Fibroblast of lung (primary cell): Measurements from ENCODE around the gene RNF181. TPM values are rescaled to one million over a fixed set of nuclear protein-coding genes. Genes with fewer than 3 reads are reported as not detected.
"Not testable (repeated sequence)": the region's sequence is repeated elsewhere in the genome, so short reads cannot be mapped to it uniquely, and the experiment has no call there.

Source experiments
- DNase-seq, 2 donors: peaks; one replicate each; pipeline versions ENCODE4 v3.0.0 to v3.0.0-alpha.2; 2010; ENCODE audit warnings: low read depth in 2 of 2
- H2AFZ ChIP-seq: 2 replicates; pipeline ENCODE4 v1.5.1; 2012; ENCODE audit warnings: low read length, control low read depth, inconsistent platforms
- H3K27ac ChIP-seq: 2 replicates; pipeline ENCODE4 v1.5.1; 2011; ENCODE audit warnings: low read length, control low read depth; ENCODE audit not compliant: insufficient read depth
- H3K27me3 ChIP-seq: 2 replicates; pipeline ENCODE4 v1.5.1; 2011; ENCODE audit warnings: mild to moderate bottlenecking, low read length; ENCODE audit not compliant: control insufficient read depth, insufficient read depth
- H3K36me3 ChIP-seq: 2 replicates; pipeline ENCODE4 v1.5.1; 2011; ENCODE audit warnings: low read length; ENCODE audit not compliant: control insufficient read depth, insufficient read depth
- H3K4me1 ChIP-seq: 2 replicates; pipeline ENCODE4 v1.5.1; 2011; ENCODE audit warnings: low read length; ENCODE audit not compliant: control insufficient read depth, insufficient read depth; ENCODE audit errors: extremely low read depth
- H3K4me2 ChIP-seq: 2 replicates; pipeline ENCODE4 v1.5.1; 2011; ENCODE audit warnings: low read length, control low read depth; ENCODE audit not compliant: insufficient read depth; ENCODE audit errors: extremely low read depth
- H3K4me3 ChIP-seq, 4 experiments: fragments of 200-600 bp in 1 of 4; sonication (generic) in 1 of 4; replicated peaks in 1 of 4; 2 replicates each; pipeline ENCODE4 v1.5.1; 2011 to 2016; ENCODE audit warnings: low read length in 4 of 4, low read depth in 3 of 4, mild to moderate bottlenecking in 3 of 4, control low read depth in 2 of 4, inconsistent platforms in 1 of 4, mixed read lengths in 1 of 4; ENCODE audit not compliant: insufficient read depth in 1 of 4; ENCODE audit errors: control extremely low read depth in 1 of 4
- H3K79me2 ChIP-seq: 2 replicates; pipeline ENCODE4 v1.5.1; 2012; ENCODE audit warnings: mild to moderate bottlenecking, low read length, inconsistent platforms; ENCODE audit not compliant: control insufficient read depth, insufficient read depth
- H3K9ac ChIP-seq: 2 replicates; pipeline ENCODE4 v1.5.1; 2011; ENCODE audit warnings: mild to moderate bottlenecking, low read length, control low read depth; ENCODE audit not compliant: insufficient read depth
- H3K9me3 ChIP-seq: 2 replicates; pipeline ENCODE4 v1.5.1; 2012; ENCODE audit warnings: low read depth, low read length; ENCODE audit not compliant: control insufficient read depth, insufficient read depth
- H4K20me1 ChIP-seq: 2 replicates; pipeline ENCODE4 v1.5.1; 2011; ENCODE audit warnings: low read length; ENCODE audit not compliant: control insufficient read depth, insufficient read depth; ENCODE audit errors: extremely low read depth
- EZH2 ChIP-seq: IDR thresholded peaks from 2 replicates; pipeline ENCODE4 v1.5.1; 2012; ENCODE audit warnings: low read length, control low read depth, mild to moderate bottlenecking; ENCODE audit errors: missing control alignments
- polyA plus RNA-seq, 2 donors: library from polyadenylated mRNA; depleted of rRNA in 1 of 2; stranded (reverse) in 1 of 2; unstranded in 1 of 2; fragments of >200 nt; gene quantifications; 2 replicates each; pipeline ENCODE4 v1.2.1, GENCODE V29; 2011 to 2012; ENCODE audit warnings: missing spikeins in 1 of 2
- total RNA-seq: library from RNA; depleted of rRNA; stranded (reverse); fragments of >200 nt; gene quantifications from 2 replicates; pipeline ENCODE4 v1.2.1, GENCODE V29; 2014
- TF ChIP-seq, protein P1 (sequence below), 2 donors: IDR thresholded peaks in 1 of 2; conservative IDR thresholded peaks in 1 of 2; 1 replicate in 1 of 2; 2 replicates in 1 of 2; pipeline ENCODE4 v1.5.1; 2011 to 2012; ENCODE audit warnings: low read length in 2 of 2, control low read depth in 1 of 2, inconsistent platforms in 1 of 2, low read depth in 1 of 2, mild to moderate bottlenecking in 1 of 2

Gene RNF181
- total and polyA plus RNA-seq, 2 donors (not counting 1 experiment from before 2014, with no cell fraction given), result 247 to 276 TPM

GRCh38 chr2:85615413-85615728, 19.8 kb downstream of the RNF181 start:
- H4K20me1 ChIP-seq, result peaks cover 3% of the 10 kb centered on the region
- no peak overlapping the region for H3K4me2 ChIP-seq
- no peak for TF ChIP-seq EZH2
- TF ChIP-seq, protein P1, sequence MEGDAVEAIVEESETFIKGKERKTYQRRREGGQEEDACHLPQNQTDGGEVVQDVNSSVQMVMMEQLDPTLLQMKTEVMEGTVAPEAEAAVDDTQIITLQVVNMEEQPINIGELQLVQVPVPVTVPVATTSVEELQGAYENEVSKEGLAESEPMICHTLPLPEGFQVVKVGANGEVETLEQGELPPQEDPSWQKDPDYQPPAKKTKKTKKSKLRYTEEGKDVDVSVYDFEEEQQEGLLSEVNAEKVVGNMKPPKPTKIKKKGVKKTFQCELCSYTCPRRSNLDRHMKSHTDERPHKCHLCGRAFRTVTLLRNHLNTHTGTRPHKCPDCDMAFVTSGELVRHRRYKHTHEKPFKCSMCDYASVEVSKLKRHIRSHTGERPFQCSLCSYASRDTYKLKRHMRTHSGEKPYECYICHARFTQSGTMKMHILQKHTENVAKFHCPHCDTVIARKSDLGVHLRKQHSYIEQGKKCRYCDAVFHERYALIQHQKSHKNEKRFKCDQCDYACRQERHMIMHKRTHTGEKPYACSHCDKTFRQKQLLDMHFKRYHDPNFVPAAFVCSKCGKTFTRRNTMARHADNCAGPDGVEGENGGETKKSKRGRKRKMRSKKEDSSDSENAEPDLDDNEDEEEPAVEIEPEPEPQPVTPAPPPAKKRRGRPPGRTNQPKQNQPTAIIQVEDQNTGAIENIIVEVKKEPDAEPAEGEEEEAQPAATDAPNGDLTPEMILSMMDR (conservative IDR thresholded peaks at IDR 0.05 in 1 of 2, IDR thresholded peaks at IDR 0.05 in 1 of 2; ENCODE audit: low read depth in 1 of 2, low read length in 2 of 2), result no peak
- H3K27ac ChIP-seq, result no peak overlapping the region
- H3K4me1 ChIP-seq, result peaks cover 15% of the 10 kb centered on the region
- no peaks in the 10 kb centered on the region for H3K27me3 ChIP-seq
- H3K36me3 ChIP-seq, result peaks cover 1% of the 10 kb centered on the region
- no peak for DNase-seq
- H3K9ac ChIP-seq, result no peak overlapping the region
- H2AFZ ChIP-seq, result no peak overlapping the region
- H3K9me3 ChIP-seq, result no peaks in the 10 kb centered on the region
- H3K4me3 ChIP-seq, result no peak overlapping the region
- H3K79me2 ChIP-seq, result peaks cover 41% of the 10 kb centered on the region

DNA sequence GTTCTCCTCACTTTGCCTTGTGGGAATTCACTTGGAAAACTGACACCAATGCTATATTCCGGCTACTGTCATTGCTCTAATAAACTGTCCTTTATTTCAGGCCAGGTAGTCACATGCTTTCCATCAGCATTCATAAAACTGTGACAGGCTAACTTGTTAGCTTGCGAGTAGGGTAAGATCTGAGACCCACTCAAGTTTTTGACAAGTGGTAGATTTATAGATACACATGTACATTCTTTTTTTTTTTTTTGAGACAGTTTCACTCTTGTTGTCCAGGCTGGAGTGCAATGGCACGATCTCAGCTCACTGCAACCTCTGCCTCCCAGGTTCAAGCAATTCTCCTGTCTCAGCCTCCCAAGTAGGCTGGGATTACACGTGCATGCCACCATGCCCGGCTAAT, 22.2 kb downstream of the RNF181 start:
- peaks cover 39% of the 10 kb centered on the region for H3K79me2 ChIP-seq
- peak overlapping the region; percentile 72 to 91 (median 83) for H3K4me3 ChIP-seq

GRCh38 chr2:85619617-85620016, 24.1 kb downstream of the RNF181 start:
- no peak for DNase-seq
- peaks cover 10% of the 10 kb centered on the region for H3K4me1 ChIP-seq
- H3K27me3 ChIP-seq, result no peaks in the 10 kb centered on the region
- no peak overlapping the region for H3K9ac ChIP-seq
- no peak overlapping the region for H3K4me2 ChIP-seq
- no peak overlapping the region for H2AFZ ChIP-seq
- H3K27ac ChIP-seq, result no peak overlapping the region
- peaks cover 3% of the 10 kb centered on the region for H4K20me1 ChIP-seq
- no peak overlapping the region for H3K4me3 ChIP-seq
- H3K79me2 ChIP-seq, result peaks cover 39% of the 10 kb centered on the region
- H3K9me3 ChIP-seq, result no peaks in the 10 kb centered on the region
- no peak for TF ChIP-seq EZH2
- TF ChIP-seq, protein P1 (conservative IDR thresholded peaks at IDR 0.05 in 1 of 2, IDR thresholded peaks at IDR 0.05 in 1 of 2; ENCODE audit: low read depth in 1 of 2, low read length in 2 of 2), result no peak
- H3K36me3 ChIP-seq, result peaks cover 20% of the 10 kb centered on the region

More for the DNA sequence above, 22.2 kb downstream of the RNF181 start:
- not testable (repeated sequence) for H3K4me1 ChIP-seq, DNase-seq, H3K36me3 ChIP-seq, H3K27ac ChIP-seq, H3K9me3 ChIP-seq, H2AFZ ChIP-seq, H4K20me1 ChIP-seq, H3K27me3 ChIP-seq, H3K9ac ChIP-seq
- peak overlapping the region; percentile 86 for H3K4me2 ChIP-seq
